ENCODE results near the gene MAPKAP1. TPM values are rescaled to one million over a fixed set of nuclear protein-coding genes. Genes with fewer than 3 reads are reported as not detected.

The MAPKAP1 gene
- polyA plus RNA-seq, 1 donor = 46.8 TPM

DNA sequence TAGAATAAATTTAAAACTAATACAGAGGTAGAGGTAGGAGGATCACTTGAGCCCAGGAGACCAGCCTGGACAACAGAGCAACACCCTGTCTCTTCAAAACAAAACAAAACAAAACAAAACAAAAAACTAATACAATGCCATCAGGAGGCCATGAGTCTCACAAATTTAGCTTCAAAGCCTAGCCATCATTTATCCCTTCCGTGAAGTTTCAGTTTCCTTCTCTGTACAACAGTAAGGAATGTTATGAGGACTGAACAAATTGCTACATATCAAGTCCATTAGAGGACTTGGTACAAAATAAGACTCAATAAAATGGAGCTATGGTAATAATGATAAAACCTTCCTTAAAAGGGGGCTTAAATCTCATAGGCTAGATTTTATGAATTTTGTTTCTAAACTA lies 60.8 kb downstream of the MAPKAP1 start:
- H3K4me1 ChIP-seq (ENCODE audit: control insufficient read depth, insufficient read depth, low read length) = no peaks in the 10 kb centered on the region
- H3K4me3 ChIP-seq (ENCODE audit: low read length) = no peak overlapping the region
- H3K9me3 ChIP-seq (ENCODE audit: control insufficient read depth, low read depth, low read length) = no peaks in the 10 kb centered on the region
- no peak overlapping the region for H3K27ac ChIP-seq (ENCODE audit: low read length)
- DNase-seq = no peak
- WGBS (ENCODE audit: insufficient coverage, low lambda C conversion rate) = no CpG with 5 or more reads among the region's 1 CpG
- no peaks in the 10 kb centered on the region for H3K36me3 ChIP-seq (ENCODE audit: control insufficient read depth, insufficient read depth, low read length)
- H3K27me3 ChIP-seq (ENCODE audit: control insufficient read depth, insufficient read depth, low read length) = no peaks in the 10 kb centered on the region

GRCh38 chr9:125644819-125645507 lies 62.0 kb downstream of the MAPKAP1 start:
- H3K36me3 ChIP-seq (ENCODE audit: control insufficient read depth, insufficient read depth, low read length) = no peaks in the 10 kb centered on the region
- no peak for DNase-seq
- H3K27ac ChIP-seq (ENCODE audit: low read length) = no peak overlapping the region
- no peaks in the 10 kb centered on the region for H3K4me1 ChIP-seq (ENCODE audit: control insufficient read depth, insufficient read depth, low read length)
- H3K4me3 ChIP-seq (ENCODE audit: low read length) = no peak overlapping the region
- no CpG with 5 or more reads among the region's 7 CpGs for WGBS (ENCODE audit: insufficient coverage, low lambda C conversion rate)
- H3K27me3 ChIP-seq (ENCODE audit: control insufficient read depth, insufficient read depth, low read length) = no peaks in the 10 kb centered on the region
- no peaks in the 10 kb centered on the region for H3K9me3 ChIP-seq (ENCODE audit: control insufficient read depth, low read depth, low read length)

GRCh38 chr9:125642311-125642710 lies 64.7 kb downstream of the MAPKAP1 start:
- no CpG with 5 or more reads among the region's 1 CpG for WGBS (ENCODE audit: insufficient coverage, low lambda C conversion rate)
- Histone ChIP-seq H3K4me1 (ENCODE audit: control insufficient read depth, insufficient read depth, low read length) (no peaks in the 10 kb centered on the region), H3K27ac (ENCODE audit: low read length) (no peak overlapping the region), H3K9me3 (ENCODE audit: control insufficient read depth, low read depth, low read length) (no peaks in the 10 kb centered on the region), H3K36me3 (ENCODE audit: control insufficient read depth, insufficient read depth, low read length) (no peaks in the 10 kb centered on the region), H3K4me3 (ENCODE audit: low read length) (no peak overlapping the region), H3K27me3 (ENCODE audit: control insufficient read depth, insufficient read depth, low read length) (no peaks in the 10 kb centered on the region)
- DNase-seq = no peak

DNA sequence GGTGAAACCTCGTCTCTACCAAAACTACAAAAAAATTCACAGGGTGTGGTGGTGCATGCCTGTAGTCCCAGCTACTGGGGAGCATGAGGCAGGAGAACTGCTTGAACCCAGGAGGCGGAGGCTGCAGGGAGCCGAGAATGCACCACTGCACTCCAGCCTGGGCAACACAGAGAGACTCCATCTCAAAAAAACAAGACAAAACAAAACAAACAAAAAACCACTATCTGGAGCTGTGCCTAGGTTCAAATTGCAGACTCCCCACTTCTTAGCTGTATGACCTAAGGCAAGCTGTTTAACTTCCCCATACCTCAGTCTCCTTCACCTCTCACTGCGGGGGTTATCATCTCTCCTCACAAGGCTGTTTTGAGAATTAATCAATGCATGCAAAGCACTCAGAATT lies 68.0 kb downstream of the MAPKAP1 start:
- WGBS (ENCODE audit: insufficient coverage, low lambda C conversion rate) = 100% methylated on average over 1 of the region's 4 CpGs

GRCh38 chr9:125638239-125639045 lies 68.6 kb downstream of the MAPKAP1 start:
- H3K36me3 ChIP-seq (ENCODE audit: control insufficient read depth, insufficient read depth, low read length) = no peaks in the 10 kb centered on the region
- H3K4me1 ChIP-seq (ENCODE audit: control insufficient read depth, insufficient read depth, low read length) = no peaks in the 10 kb centered on the region
- H3K4me3 ChIP-seq (ENCODE audit: low read length) = no peak overlapping the region
- H3K9me3 ChIP-seq (ENCODE audit: control insufficient read depth, low read depth, low read length) = no peaks in the 10 kb centered on the region
- WGBS (ENCODE audit: insufficient coverage, low lambda C conversion rate) = no CpG with 5 or more reads among the region's 7 CpGs
- no peak overlapping the region for H3K27ac ChIP-seq (ENCODE audit: low read length)
- no peak for DNase-seq
- H3K27me3 ChIP-seq (ENCODE audit: control insufficient read depth, insufficient read depth, low read length) = no peaks in the 10 kb centered on the region

More for the DNA sequence above, 68.0 kb downstream of the MAPKAP1 start:
- H3K9me3 ChIP-seq (ENCODE audit: control insufficient read depth, low read depth, low read length) = no peaks in the 10 kb centered on the region
- H3K4me3 ChIP-seq (ENCODE audit: low read length) = no peak overlapping the region
- no peak for DNase-seq
- H3K27me3 ChIP-seq (ENCODE audit: control insufficient read depth, insufficient read depth, low read length) = no peaks in the 10 kb centered on the region
- H3K4me1 ChIP-seq (ENCODE audit: control insufficient read depth, insufficient read depth, low read length) = no peaks in the 10 kb centered on the region
- H3K27ac ChIP-seq (ENCODE audit: low read length) = no peak overlapping the region
- no peaks in the 10 kb centered on the region for H3K36me3 ChIP-seq (ENCODE audit: control insufficient read depth, insufficient read depth, low read length)

- no peak overlapping the region for H3K27ac ChIP-seq (ENCODE audit: low read length)
- peaks cover 5% of the 10 kb centered on the region for H3K4me1 ChIP-seq (ENCODE audit: control insufficient read depth, insufficient read depth, low read length)
- H3K4me3 ChIP-seq (ENCODE audit: low read length) = no peak overlapping the region
- no peaks in the 10 kb centered on the region for H3K27me3 ChIP-seq (ENCODE audit: control insufficient read depth, insufficient read depth, low read length)
- H3K36me3 ChIP-seq (ENCODE audit: control insufficient read depth, insufficient read depth, low read length) = no peaks in the 10 kb centered on the region
- H3K9me3 ChIP-seq (ENCODE audit: control insufficient read depth, low read depth, low read length) = no peaks in the 10 kb centered on the region
- 100% methylated on average over 2 of the region's 2 CpGs for WGBS (ENCODE audit: insufficient coverage, low lambda C conversion rate)
- DNase-seq = no peak
Measured at GRCh38 chr9:125637241-125637640, 69.8 kb downstream of the MAPKAP1 start.

DNA sequence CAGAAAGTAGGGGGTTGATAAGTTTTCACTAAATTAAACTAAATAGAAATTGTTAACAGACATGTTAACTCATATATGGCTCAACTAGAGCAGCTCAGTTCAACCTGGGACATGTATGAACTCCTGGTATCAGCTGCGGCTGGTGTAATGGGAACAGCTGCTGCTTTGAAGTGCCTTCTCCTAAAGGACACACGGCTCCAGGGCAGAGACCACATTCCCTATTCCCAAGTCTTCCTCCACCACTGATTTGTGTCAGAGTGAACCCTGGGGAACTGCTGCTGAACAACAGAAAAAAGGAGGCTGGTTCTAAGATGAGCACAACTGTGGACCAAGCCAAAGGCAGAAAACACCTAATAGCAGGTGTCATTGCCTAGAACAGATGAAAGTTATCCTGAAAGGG lies 71.1 kb downstream of the MAPKAP1 start:
- Histone ChIP-seq H3K36me3 (ENCODE audit: control insufficient read depth, insufficient read depth, low read length) (no peaks in the 10 kb centered on the region), H3K4me3 (ENCODE audit: low read length) (no peak overlapping the region), H3K27me3 (ENCODE audit: control insufficient read depth, insufficient read depth, low read length) (no peaks in the 10 kb centered on the region), H3K4me1 (ENCODE audit: control insufficient read depth, insufficient read depth, low read length) (peaks cover 5% of the 10 kb centered on the region), H3K9me3 (ENCODE audit: control insufficient read depth, low read depth, low read length) (no peaks in the 10 kb centered on the region), H3K27ac (ENCODE audit: low read length) (no peak overlapping the region)
- no CpG with 5 or more reads among the region's 2 CpGs for WGBS (ENCODE audit: insufficient coverage, low lambda C conversion rate)
- DNase-seq = peak in 1 of 2 donors; percentile 17

- no peak for DNase-seq
- Histone ChIP-seq H3K9me3 (ENCODE audit: control insufficient read depth, low read depth, low read length) (no peaks in the 10 kb centered on the region), H3K4me3 (ENCODE audit: low read length) (no peak overlapping the region), H3K27ac (ENCODE audit: low read length) (no peak overlapping the region), H3K27me3 (ENCODE audit: control insufficient read depth, insufficient read depth, low read length) (no peaks in the 10 kb centered on the region), H3K36me3 (ENCODE audit: control insufficient read depth, insufficient read depth, low read length) (no peaks in the 10 kb centered on the region), H3K4me1 (ENCODE audit: control insufficient read depth, insufficient read depth, low read length) (peaks cover 5% of the 10 kb centered on the region)
- 60% methylated on average over 2 of the region's 5 CpGs for WGBS (ENCODE audit: insufficient coverage, low lambda C conversion rate)
Measured at GRCh38 chr9:125634040-125634717, 72.8 kb downstream of the MAPKAP1 start.

- H3K9me3 ChIP-seq (ENCODE audit: control insufficient read depth, low read depth, low read length) = no peaks in the 10 kb centered on the region
Measured at GRCh38 chr9:125633116-125633745, 73.8 kb downstream of the MAPKAP1 start.

More at GRCh38 chr9:125633116-125633745, 73.8 kb downstream of the MAPKAP1 start:
- WGBS (ENCODE audit: insufficient coverage, low lambda C conversion rate) = 67% methylated on average over 2 of the region's 2 CpGs
- DNase-seq = no peak
- Histone ChIP-seq H3K4me3 (ENCODE audit: low read length) (no peak overlapping the region), H3K27me3 (ENCODE audit: control insufficient read depth, insufficient read depth, low read length) (no peaks in the 10 kb centered on the region), H3K4me1 (ENCODE audit: control insufficient read depth, insufficient read depth, low read length) (peaks cover 5% of the 10 kb centered on the region), H3K27ac (ENCODE audit: low read length) (no peak overlapping the region), H3K36me3 (ENCODE audit: control insufficient read depth, insufficient read depth, low read length) (no peaks in the 10 kb centered on the region)
